Nephron (organoid): Measurements from ENCODE around the gene APPL2.

Experiments
- H3K27ac Mint-ChIP-seq, 3 experiments: 2 replicates each; pipeline ENCODE4 v1.8.0; 2020; ENCODE audit warnings: mixed read lengths in 3 of 3, mild to moderate bottlenecking in 2 of 3, moderate library complexity in 1 of 3
- H3K27me3 Mint-ChIP-seq: 2 replicates; pipeline ENCODE4 v1.8.0; 2021; ENCODE audit warnings: low read depth, mild to moderate bottlenecking, moderate library complexity, mixed read lengths
- H3K36me3 Mint-ChIP-seq: 2 replicates; pipeline ENCODE4 v1.8.0; 2020; ENCODE audit warnings: low read depth, mixed read lengths
- H3K4me1 Mint-ChIP-seq: 2 replicates; pipeline ENCODE4 v1.8.0; 2020; ENCODE audit warnings: mixed read lengths
- H3K4me3 Mint-ChIP-seq, 3 experiments: 2 replicates each; pipeline ENCODE4 v1.8.0; 2020; ENCODE audit warnings: mild to moderate bottlenecking in 3 of 3, mixed read lengths in 3 of 3, moderate library complexity in 2 of 3
- H3K9me3 Mint-ChIP-seq: 2 replicates; pipeline ENCODE4 v1.8.0; 2020; ENCODE audit warnings: mixed read lengths
- CTCF ChIP-seq, 3 experiments: fragments of 200-600 bp; sonication (generic); IDR thresholded peaks; one replicate each; pipeline ENCODE4 v1.5.0; 2021; ENCODE audit warnings: antibody characterized with exemption in 3 of 3; ENCODE audit not compliant: unreplicated experiment in 3 of 3

The APPL2 gene

GRCh38 chr12:105212438-105212837, 23.5 kb downstream of the APPL2 start:
- H3K4me1 Mint-ChIP-seq, result no peaks in the 10 kb centered on the region
- H3K27me3 Mint-ChIP-seq, result no peaks in the 10 kb centered on the region
- no peak for TF ChIP-seq CTCF (IDR thresholded peaks at IDR 0.05; ENCODE audit: unreplicated experiment in 3 of 3)
- no peak overlapping the region for H3K4me3 Mint-ChIP-seq
- H3K9me3 Mint-ChIP-seq, result no peaks in the 10 kb centered on the region
- H3K36me3 Mint-ChIP-seq, result peaks cover 76% of the 10 kb centered on the region
- H3K27ac Mint-ChIP-seq, result no peak overlapping the region

- Mint-ChIP-seq H3K27ac (no peak overlapping the region), H3K9me3 (no peaks in the 10 kb centered on the region), H3K36me3 (peaks cover 80% of the 10 kb centered on the region), H3K4me1 (no peaks in the 10 kb centered on the region), H3K4me3 (no peak overlapping the region), H3K27me3 (no peaks in the 10 kb centered on the region)
- TF ChIP-seq CTCF (IDR thresholded peaks at IDR 0.05; ENCODE audit: unreplicated experiment in 3 of 3), result no peak
Measured at GRCh38 chr12:105209091-105209490, 26.9 kb downstream of the APPL2 start.

GRCh38 chr12:105206686-105207374, 29.1 kb downstream of the APPL2 start:
- Mint-ChIP-seq H3K9me3 (no peaks in the 10 kb centered on the region), H3K4me1 (no peaks in the 10 kb centered on the region), H3K36me3 (peaks cover 81% of the 10 kb centered on the region), H3K27me3 (no peaks in the 10 kb centered on the region), H3K27ac (no peak overlapping the region), H3K4me3 (no peak overlapping the region)
- no peak for TF ChIP-seq CTCF (IDR thresholded peaks at IDR 0.05; ENCODE audit: unreplicated experiment in 3 of 3)

- H3K27ac Mint-ChIP-seq, result no peak overlapping the region
- peaks cover 83% of the 10 kb centered on the region for H3K36me3 Mint-ChIP-seq
- no peak overlapping the region for H3K4me3 Mint-ChIP-seq
- TF ChIP-seq CTCF (IDR thresholded peaks at IDR 0.05; ENCODE audit: unreplicated experiment in 3 of 3), result no peak
- H3K27me3 Mint-ChIP-seq, result no peaks in the 10 kb centered on the region
- H3K4me1 Mint-ChIP-seq, result no peaks in the 10 kb centered on the region
- H3K9me3 Mint-ChIP-seq, result no peaks in the 10 kb centered on the region
Measured at GRCh38 chr12:105205322-105206048, 30.5 kb downstream of the APPL2 start.

- no peaks in the 10 kb centered on the region for H3K9me3 Mint-ChIP-seq
- no peaks in the 10 kb centered on the region for H3K27me3 Mint-ChIP-seq
- peaks cover 82% of the 10 kb centered on the region for H3K36me3 Mint-ChIP-seq
- H3K27ac Mint-ChIP-seq, result no peak overlapping the region
- no peak overlapping the region for H3K4me3 Mint-ChIP-seq
- no peak for TF ChIP-seq CTCF (IDR thresholded peaks at IDR 0.05; ENCODE audit: unreplicated experiment in 3 of 3)
- no peaks in the 10 kb centered on the region for H3K4me1 Mint-ChIP-seq
Measured at GRCh38 chr12:105204916-105205315, 31.1 kb downstream of the APPL2 start.

- peaks cover 86% of the 10 kb centered on the region for H3K36me3 Mint-ChIP-seq
- no peak for TF ChIP-seq CTCF (IDR thresholded peaks at IDR 0.05; ENCODE audit: unreplicated experiment in 3 of 3)
- no peak overlapping the region for H3K27ac Mint-ChIP-seq
- H3K4me1 Mint-ChIP-seq, result no peaks in the 10 kb centered on the region
- H3K27me3 Mint-ChIP-seq, result no peaks in the 10 kb centered on the region
- H3K4me3 Mint-ChIP-seq, result no peak overlapping the region
- no peaks in the 10 kb centered on the region for H3K9me3 Mint-ChIP-seq
Measured at GRCh38 chr12:105204127-105204526, 31.8 kb downstream of the APPL2 start.
